ENCODE measurements around the gene COX14.

GRCh38 chr12:50106907-50107306, 5.1 kb upstream of the COX14 start:
- TF ChIP-seq CTCF (IDR thresholded peaks at IDR 0.05) = no peak
- TF ChIP-seq POLR2AphosphoS5 (IDR thresholded peaks at IDR 0.05; ENCODE audit: low read depth, low read length) = no peak
